Endodermal cell (in vitro differentiated cells): Measurements from ENCODE around the gene DNAH2. TPM values are rescaled to one million over a fixed set of nuclear protein-coding genes. Genes with fewer than 3 reads are reported as not detected.

Experiments used
- DNase-seq: peaks from one replicate; pipeline ENCODE4 v3.0.0-alpha.2; 2017
- H3K27ac ChIP-seq: 2 replicates; pipeline ENCODE4 v1.5.1; 2013; ENCODE audit warnings: mild to moderate bottlenecking, low read depth, low read length, moderate library complexity
- H3K27me3 ChIP-seq: 2 replicates; pipeline ENCODE4 v1.6.1; 2013; ENCODE audit warnings: mild to moderate bottlenecking, low read length, moderate library complexity; ENCODE audit not compliant: insufficient read depth, control insufficient read depth, poor library complexity, severe bottlenecking
- H3K36me3 ChIP-seq: 2 replicates; pipeline ENCODE4 v1.7.0; 2013; ENCODE audit warnings: mild to moderate bottlenecking, low read length, moderate library complexity; ENCODE audit not compliant: control insufficient read depth, insufficient read depth
- H3K4me1 ChIP-seq: one replicate; pipeline ENCODE4 v1.7.0; 2013; ENCODE audit warnings: low read length; ENCODE audit not compliant: control insufficient read depth, insufficient read depth
- H3K4me3 ChIP-seq: 2 replicates; pipeline ENCODE4 v1.5.1; 2013; ENCODE audit warnings: mild to moderate bottlenecking, low read length, moderate library complexity
- H3K9ac ChIP-seq: 2 replicates; pipeline ENCODE4 v1.6.1; 2013; ENCODE audit warnings: mild to moderate bottlenecking, low read length, moderate library complexity; ENCODE audit not compliant: poor library complexity, severe bottlenecking; ENCODE audit errors: extremely low read depth
- H3K9me3 ChIP-seq: 2 replicates; pipeline ENCODE4 v1.6.1; 2013; ENCODE audit warnings: mild to moderate bottlenecking, low read length, moderate library complexity; ENCODE audit not compliant: control insufficient read depth
- H3K27ac Mint-ChIP-seq: 2 replicates; pipeline ENCODE4 v1.8.0; 2020; ENCODE audit warnings: mixed read lengths
- H3K27me3 Mint-ChIP-seq: 2 replicates; pipeline ENCODE4 v1.8.0; 2021; ENCODE audit warnings: mild to moderate bottlenecking, mixed read lengths; ENCODE audit not compliant: insufficient read depth
- H3K36me3 Mint-ChIP-seq: 2 replicates; pipeline ENCODE4 v1.8.0; 2020; ENCODE audit warnings: low read depth, mixed read lengths
- H3K4me1 Mint-ChIP-seq: 2 replicates; pipeline ENCODE4 v1.8.0; 2020; ENCODE audit warnings: mixed read lengths
- H3K4me3 Mint-ChIP-seq: 2 replicates; pipeline ENCODE4 v1.8.0; 2020; ENCODE audit warnings: mild to moderate bottlenecking, moderate library complexity, mixed read lengths
- H3K9me3 Mint-ChIP-seq: 2 replicates; pipeline ENCODE4 v1.8.0; 2020; ENCODE audit warnings: mild to moderate bottlenecking, mixed read lengths
- CTCF ChIP-seq: fragments of 200-600 bp; sonication (generic); conservative IDR thresholded peaks from 2 replicates; pipeline ENCODE4 v1.5.0; 2021; ENCODE audit warnings: antibody characterized with exemption, mild to moderate bottlenecking
- WGBS, 2 experiments: methylation state at CpG; one replicate each; pipeline versions ENCODE4 v1.1.5 to v1.1.7; 2013; ENCODE audit warnings: missing lambda C conversion rate in 2 of 2, mixed read lengths in 1 of 2; ENCODE audit not compliant: insufficient coverage in 1 of 2, insufficient read length in 1 of 2; 5-methylcytosine and 5-hydroxymethylcytosine counted together
- total RNA-seq, 2 donors: library from RNA; stranded (reverse); fragmentation: NEBNext Ultra II Directional in 1 of 2; extraction: Animal tissue kit (Norgen Biotek cat#: 25700) in 1 of 2; gene quantifications; 2 replicates in 1 of 2; 3 replicates in 1 of 2; pipeline ENCODE4 v1.2.1, GENCODE V29; 2021

Gene DNAH2
- total RNA-seq, 2 donors from 2014 or later, result 0.42 to 0.69 TPM

GRCh38 chr17:7697828-7698588 lies 19.5 kb upstream of the DNAH2 start:
- Histone ChIP-seq H3K27me3 (no peaks in the 10 kb centered on the region), H3K27ac (no peak overlapping the region), H3K4me1 (no peaks in the 10 kb centered on the region), H3K9ac (no peak overlapping the region), H3K9me3 (no peaks in the 10 kb centered on the region), H3K36me3 (peaks cover 11% of the 10 kb centered on the region), H3K4me3 (no peak overlapping the region)
- Mint-ChIP-seq H3K27ac (no peak overlapping the region), H3K4me1 (no peaks in the 10 kb centered on the region), H3K27me3 (no peaks in the 10 kb centered on the region), H3K36me3 (peaks cover 44% of the 10 kb centered on the region), H3K9me3 (no peaks in the 10 kb centered on the region), H3K4me3 (no peak overlapping the region)
- 96% methylated on average over 2 to 4 of the region's 4 CpGs for WGBS, 2 experiments
- no peak for TF ChIP-seq CTCF
- DNase-seq, result no peak

GRCh38 chr17:7700510-7700909 lies 17.0 kb upstream of the DNAH2 start:
- Histone ChIP-seq H3K36me3 (peaks cover 11% of the 10 kb centered on the region), H3K27ac (no peak overlapping the region), H3K4me1 (no peaks in the 10 kb centered on the region), H3K9ac (no peak overlapping the region), H3K27me3 (no peaks in the 10 kb centered on the region), H3K4me3 (no peak overlapping the region), H3K9me3 (no peaks in the 10 kb centered on the region)
- Mint-ChIP-seq H3K9me3 (no peaks in the 10 kb centered on the region), H3K36me3 (peaks cover 28% of the 10 kb centered on the region), H3K4me3 (no peak overlapping the region), H3K4me1 (peaks cover 11% of the 10 kb centered on the region), H3K27ac (no peak overlapping the region), H3K27me3 (peaks cover 9% of the 10 kb centered on the region)
- DNase-seq, result no peak
- TF ChIP-seq CTCF, result no peak
- WGBS, 2 experiments, result 93 to 94% methylated on average over 4 to 7 of the region's 7 CpGs

- H3K27me3 Mint-ChIP-seq, result peaks cover 21% of the 10 kb centered on the region
- H3K4me1 ChIP-seq, result peaks cover 6% of the 10 kb centered on the region
- peaks cover 19% of the 10 kb centered on the region for H3K36me3 Mint-ChIP-seq
- H3K27ac ChIP-seq, result no peak overlapping the region
- 96 to 100% methylated on average over 5 to 14 of the region's 14 CpGs for WGBS, 2 experiments
- H3K4me3 ChIP-seq, result no peak overlapping the region
- H3K4me1 Mint-ChIP-seq, result peaks cover 22% of the 10 kb centered on the region
- TF ChIP-seq CTCF, result no peak
- peaks cover 10% of the 10 kb centered on the region for H3K27me3 ChIP-seq
- no peak overlapping the region for H3K9ac ChIP-seq
- H3K9me3 Mint-ChIP-seq, result no peaks in the 10 kb centered on the region
- no peak overlapping the region for H3K27ac Mint-ChIP-seq
- H3K9me3 ChIP-seq, result no peaks in the 10 kb centered on the region
- H3K4me3 Mint-ChIP-seq, result no peak overlapping the region
- no peak for DNase-seq
- H3K36me3 ChIP-seq, result peaks cover 11% of the 10 kb centered on the region
Observed at GRCh38 chr17:7701681-7702080, 15.9 kb upstream of the DNAH2 start.
